ENCODE results near the gene GLRX5. TPM values are rescaled to one million over a fixed set of nuclear protein-coding genes. Genes with fewer than 3 reads are reported as not detected.

Gene GLRX5
- 37.3 and 39.1 TPM in 2 replicates for total RNA-seq

DNA sequence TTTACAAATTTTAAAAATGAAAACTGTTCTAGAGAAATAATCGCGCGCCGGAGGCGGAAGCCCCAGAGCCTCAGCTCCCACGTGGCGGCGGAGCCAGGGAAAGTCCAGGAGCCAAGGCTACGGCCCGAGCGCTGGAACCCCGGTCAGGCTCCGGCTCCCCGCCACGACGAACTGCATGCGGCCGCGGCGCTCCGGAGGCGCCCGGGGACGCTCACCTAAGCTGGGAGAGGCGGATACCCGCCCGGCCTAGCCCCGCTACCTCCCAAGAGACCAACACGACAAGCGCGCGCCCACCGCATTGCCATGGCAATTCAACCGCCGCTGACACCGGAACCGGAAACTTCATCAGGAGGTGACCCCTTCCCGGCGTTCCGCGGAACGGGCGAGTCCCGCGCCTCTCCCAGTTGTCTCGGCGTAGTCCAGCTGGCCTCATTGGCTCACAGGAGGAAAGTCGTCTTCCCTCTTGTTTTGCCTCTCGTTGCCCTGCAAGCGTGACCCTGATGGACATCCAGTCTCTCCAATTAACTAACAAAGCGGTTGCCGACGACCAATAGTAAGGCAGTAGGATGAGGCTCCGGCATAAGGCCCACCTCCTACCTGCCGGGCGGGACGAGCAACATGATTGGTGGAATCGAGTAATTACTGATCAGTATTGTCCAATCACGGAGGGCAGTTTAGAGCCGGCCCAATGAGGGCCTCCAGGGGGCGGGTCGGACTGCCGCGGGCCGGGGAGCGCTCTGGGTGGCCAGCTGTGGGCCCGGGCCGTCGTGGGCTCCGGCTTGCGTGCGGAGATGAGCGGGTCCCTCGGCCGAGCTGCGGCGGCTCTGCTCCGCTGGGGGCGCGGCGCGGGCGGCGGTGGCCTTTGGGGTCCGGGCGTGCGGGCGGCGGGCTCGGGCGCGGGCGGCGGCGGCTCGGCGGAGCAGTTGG lies at the start of gene GLRX5:
Gene GLRX5 (plus strand): TSS at position 752 of the 927 bp plus-strand sequence. CDS start 40 bp downstream, at position 792.
- intact Hi-C loops (cut with micrococcal nuclease): loop anchor here (1.0 to 5.0 kb wide), 8 partner anchors 11 to 1454 kb away; partner anchors contain the start of genes ATG2B, DDX24, DICER1 and GSKIP

DNA sequence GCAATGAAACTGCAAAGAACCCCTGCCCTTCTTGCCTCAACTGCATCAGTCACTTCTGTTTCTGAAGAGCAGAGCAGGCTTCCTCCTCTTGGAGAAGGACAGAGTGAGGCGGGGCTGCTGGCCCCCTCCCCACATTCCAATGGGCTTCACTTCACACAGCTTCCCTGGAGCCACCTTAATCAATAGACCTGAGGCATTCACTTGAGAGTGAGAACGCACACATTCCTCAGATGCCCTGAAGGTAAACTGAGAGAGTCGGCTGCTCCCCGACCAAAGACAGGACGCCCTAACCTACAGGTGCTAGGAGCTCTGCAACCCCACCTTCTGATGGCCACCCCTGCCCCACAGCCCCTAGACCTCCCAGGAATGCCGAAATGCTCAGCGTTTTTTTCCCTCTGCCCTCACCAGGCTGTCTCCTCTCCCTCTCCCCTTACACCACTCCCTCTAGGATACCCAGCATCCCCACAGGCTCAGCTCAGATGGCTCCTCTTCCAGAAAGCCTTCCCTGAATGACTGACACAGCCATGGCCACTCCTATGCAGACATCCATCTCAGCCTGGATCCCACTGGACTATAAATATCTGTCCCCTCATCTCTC lies 49.5 kb upstream of the GLRX5 start:
- intact Hi-C loops (cut with micrococcal nuclease): no loop called here

GRCh38 chr14:95486875-95487668 lies 47.8 kb upstream of the GLRX5 start:
- intact Hi-C loops (cut with micrococcal nuclease): no loop called here

DNA sequence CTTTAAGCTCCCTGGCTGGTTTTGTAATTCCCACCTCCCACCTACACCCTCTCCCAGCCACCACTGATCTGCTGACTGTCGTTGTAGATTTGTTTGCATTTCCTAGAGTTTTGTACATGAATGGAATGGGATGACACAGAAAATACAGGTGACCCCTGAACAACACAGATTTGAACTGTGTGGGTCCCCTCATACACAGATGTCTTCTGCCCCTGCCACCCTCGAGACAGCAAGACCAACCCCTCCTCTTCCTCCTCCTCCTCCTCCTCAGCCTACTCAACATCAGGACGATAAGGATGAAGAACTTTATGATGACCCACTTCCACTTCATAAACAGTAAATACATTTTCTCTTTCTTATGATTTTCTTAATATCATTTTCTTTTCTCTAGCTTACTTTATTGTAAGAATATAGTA lies 47.2 kb upstream of the GLRX5 start:
- intact Hi-C loops (cut with micrococcal nuclease): no loop called here

DNA sequence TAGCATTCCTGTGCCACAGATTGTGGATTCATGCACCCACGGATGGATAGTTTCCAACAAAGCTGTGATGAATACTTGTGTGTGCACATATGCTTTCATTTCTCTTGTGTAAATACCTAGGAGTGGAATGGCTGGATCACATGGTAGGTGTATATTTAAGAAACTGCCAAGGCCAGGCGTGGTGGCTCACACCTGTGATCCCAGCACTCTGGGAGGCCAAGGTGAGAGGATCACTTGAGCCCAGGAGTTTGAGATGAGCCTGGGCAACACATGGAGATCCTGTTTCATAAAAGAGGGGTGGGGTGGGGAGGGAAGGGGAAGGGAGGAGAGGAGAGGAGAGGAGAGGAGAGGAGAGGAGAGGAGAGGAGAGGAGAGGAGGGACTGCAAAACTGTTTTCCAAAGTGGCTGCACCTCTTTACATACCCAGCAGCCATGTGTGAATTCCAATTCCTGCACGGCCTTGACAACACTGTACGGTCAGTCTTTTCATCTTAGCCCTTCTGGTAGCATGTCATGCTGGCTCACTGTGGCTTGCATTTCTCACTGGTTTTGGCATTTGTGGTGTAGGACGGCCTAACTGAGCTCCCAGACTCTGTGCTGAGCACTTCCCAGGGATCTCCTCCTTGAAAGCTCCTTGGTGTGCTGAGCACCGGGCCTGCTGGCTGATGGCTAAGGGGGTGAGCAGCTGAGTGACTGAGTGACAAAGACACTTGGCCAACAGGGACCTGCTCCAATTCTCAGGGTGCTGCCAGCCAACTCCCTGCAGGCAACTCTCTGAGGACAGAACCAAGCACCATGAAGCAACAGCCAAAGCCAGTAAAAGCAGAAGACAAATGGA lies 46.3 kb upstream of the GLRX5 start:
- intact Hi-C loops (cut with micrococcal nuclease): no loop called here

DNA sequence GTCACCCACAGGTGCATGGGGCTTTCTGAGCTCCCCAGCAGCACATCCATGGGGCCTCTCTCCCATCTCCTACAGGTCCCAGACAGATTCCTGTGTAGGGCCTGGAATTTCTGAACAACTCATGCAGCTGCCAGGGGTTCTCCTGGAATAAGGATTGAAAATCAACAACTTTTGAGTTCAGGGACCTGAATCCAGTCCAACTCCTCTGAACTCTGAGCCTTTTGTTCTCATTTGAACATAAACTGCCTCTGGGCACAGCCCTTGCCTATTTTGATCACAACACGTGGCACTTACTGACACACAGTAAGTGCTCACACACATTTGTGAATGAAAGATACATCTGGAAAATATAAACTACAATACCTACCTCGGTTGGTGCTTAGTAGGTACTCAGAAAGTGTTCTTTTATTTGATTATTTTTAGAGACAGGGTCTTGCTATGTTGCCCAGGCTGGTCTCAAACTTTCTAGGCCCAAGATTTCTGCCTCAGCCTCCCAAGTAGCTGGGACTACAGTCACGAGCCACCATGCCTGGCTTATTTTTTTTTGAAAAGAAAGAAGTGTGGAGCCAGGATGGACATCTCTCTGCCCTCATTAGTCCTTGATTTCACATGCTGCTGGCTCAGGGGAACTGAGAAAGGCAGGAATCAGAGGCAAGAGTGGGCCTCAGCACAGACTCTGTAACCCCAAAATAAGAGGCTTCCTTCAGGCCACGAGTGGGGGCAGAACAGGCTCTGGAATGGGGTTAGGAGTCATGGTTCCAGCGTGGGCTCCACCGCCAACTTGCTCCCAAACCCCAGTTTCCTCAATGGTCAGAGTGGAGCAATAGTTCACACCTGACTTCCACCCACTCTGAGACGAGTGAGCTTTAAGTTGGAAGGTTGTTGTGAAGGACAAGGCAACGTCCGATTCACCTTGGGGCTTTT lies 45.4 kb upstream of the GLRX5 start:
- intact Hi-C loops (cut with micrococcal nuclease): no loop called here

- intact Hi-C loops (cut with micrococcal nuclease): no loop called here
Observed at GRCh38 chr14:95490138-95490509, 44.7 kb upstream of the GLRX5 start.

- intact Hi-C loops (cut with micrococcal nuclease): no loop called here
Observed at GRCh38 chr14:95490727-95491451, 44.0 kb upstream of the GLRX5 start.

DNA sequence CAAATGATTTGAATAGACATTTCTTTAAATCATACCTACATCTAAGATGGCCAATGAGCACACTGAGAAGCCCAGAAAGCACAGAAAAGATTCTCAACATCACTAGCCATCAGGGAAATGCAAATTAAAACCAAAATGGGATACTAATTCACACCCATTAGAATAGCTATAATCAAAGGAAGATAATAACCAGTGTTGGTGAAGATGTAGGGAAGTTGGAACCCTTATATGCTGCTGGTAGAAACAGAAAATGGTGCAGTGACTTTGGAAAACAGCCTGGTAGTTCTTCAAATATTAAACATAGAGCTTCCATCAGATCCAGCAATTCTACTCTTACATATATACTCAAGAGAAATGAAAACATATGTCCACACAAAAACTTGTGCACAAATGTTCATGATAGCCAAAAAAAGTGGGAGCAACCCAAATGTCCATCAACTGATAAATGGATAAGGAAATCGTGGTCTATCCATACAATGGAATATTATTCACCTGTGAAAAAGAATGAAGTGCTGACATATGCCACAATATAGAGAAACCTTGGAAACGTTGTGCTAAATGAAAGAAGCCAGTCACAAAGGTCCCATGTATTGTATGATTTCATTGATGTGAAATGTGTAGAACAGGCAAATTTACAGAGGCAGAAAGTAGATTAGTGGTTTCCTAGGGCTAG lies 42.8 kb upstream of the GLRX5 start:
- intact Hi-C loops (cut with micrococcal nuclease): no loop called here

DNA sequence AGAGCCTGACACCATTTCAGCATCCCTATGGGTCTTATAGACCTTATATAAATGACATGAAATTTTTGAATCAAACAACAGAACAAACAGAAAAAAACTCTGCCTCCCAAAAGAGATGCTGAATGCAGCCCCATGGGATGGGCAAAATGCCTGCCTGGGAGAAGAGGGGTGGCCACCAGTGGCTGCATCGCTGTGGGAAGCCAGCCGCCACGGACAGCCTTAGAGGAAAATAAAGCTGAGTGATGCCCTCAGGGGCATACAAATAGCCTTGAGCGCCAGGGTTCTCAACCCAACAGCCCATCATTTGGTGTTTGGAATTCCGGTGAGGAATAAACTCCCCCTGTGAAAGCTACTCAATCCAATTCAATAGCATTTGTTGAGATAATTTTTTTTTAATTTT lies 41.3 kb upstream of the GLRX5 start:
- intact Hi-C loops (cut with micrococcal nuclease): no loop called here

DNA sequence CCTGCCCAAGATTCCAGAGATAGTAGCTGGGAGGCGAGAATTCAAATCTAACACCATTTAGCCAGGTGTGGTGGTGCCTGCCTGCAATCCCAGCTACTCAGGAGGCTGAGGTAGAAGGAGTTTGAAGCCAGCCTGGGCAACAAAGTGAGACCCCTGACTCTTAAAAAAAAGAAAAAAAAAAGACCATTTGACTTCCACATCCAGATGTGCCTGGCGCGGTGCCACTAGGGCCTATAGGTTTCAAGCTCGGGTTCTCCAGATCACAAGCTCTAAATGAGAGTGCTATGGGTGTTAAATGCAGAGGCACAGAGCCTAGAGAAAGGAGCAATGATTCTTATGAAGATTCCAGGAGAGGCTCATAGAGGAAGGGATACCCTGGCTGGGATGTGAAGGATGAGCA lies 40.9 kb upstream of the GLRX5 start:
- intact Hi-C loops (cut with micrococcal nuclease): no loop called here

DNA sequence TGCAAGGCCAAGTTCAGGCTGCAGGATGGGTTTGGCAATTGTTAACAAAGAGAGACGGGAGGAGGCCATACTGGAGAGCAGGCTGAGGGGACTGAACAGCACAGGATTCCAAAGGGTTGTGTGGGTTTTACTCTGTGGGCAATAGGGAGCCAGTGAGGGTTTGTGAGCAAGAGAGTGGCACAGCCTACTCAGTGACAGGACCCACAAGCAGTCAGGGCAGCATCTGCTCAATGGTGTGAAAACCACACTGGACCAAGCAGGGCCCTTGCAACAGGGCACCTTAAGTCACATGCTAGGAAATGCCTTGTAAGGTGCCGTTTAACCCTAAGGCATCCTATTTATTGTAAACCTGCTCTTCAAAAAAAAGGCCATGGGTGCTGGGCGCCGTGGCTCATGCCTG lies 40.4 kb upstream of the GLRX5 start:
- intact Hi-C loops (cut with micrococcal nuclease): no loop called here

DNA sequence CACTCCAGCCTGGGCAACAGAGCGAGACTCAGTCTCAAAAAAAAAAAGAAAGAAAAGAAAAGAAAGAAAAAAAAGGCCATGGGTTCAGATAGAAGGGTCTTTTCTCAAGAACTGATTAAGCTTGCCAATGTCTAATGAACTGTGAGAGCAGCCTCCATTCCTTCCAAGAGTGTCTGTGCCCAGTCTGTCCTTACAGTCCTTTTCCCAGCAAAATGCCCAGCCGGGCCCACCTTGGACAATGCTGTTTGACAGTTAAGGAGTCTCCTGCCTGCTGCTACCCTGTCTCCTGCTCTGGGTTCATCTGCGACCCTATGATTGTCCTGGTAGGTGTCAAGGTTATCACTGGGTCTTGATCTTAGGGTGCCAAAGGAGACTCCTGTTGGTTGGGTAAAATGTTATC lies 39.8 kb upstream of the GLRX5 start:
- intact Hi-C loops (cut with micrococcal nuclease): no loop called here

GRCh38 chr14:95495538-95496025 lies 39.3 kb upstream of the GLRX5 start:
- intact Hi-C loops (cut with micrococcal nuclease): loop anchor here (2.0 kb wide), 1 partner anchor 31 kb away; no protein-coding TSS in a partner anchor

GRCh38 chr14:95496111-95496681 lies 38.7 kb upstream of the GLRX5 start:
- intact Hi-C loops (cut with micrococcal nuclease): loop anchor here (2.0 kb wide), 1 partner anchor 31 kb away; no protein-coding TSS in a partner anchor

DNA sequence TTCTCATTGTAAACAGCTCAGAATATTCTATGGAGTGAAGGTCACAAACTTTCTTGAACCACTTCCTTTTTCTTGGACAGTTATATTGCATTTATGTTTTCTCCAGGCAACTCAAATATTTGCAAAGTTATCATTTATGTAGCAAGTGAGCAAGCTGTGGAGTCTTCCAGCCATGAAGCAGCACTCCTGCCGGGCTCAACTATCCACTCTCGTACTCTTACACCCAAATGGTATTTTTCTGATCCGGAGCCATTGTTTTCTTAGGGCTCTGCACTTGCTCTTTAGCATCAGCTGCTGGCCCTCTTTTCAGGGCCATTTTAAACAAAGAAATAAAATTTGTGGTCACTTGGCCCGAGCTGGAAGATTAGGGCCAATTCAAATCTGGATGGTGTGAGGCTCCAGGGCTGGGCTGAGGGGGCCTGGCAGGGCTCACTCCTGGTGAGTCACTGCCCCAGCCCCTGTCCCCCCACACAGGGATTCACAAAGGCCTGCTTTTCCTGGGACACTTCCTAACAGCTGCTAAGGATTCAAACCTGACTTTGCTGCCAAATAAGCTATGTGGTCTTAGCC lies 38.1 kb upstream of the GLRX5 start:
- intact Hi-C loops (cut with micrococcal nuclease): loop anchor here (2.0 kb wide), 1 partner anchor 30 kb away; no protein-coding TSS in a partner anchor

DNA sequence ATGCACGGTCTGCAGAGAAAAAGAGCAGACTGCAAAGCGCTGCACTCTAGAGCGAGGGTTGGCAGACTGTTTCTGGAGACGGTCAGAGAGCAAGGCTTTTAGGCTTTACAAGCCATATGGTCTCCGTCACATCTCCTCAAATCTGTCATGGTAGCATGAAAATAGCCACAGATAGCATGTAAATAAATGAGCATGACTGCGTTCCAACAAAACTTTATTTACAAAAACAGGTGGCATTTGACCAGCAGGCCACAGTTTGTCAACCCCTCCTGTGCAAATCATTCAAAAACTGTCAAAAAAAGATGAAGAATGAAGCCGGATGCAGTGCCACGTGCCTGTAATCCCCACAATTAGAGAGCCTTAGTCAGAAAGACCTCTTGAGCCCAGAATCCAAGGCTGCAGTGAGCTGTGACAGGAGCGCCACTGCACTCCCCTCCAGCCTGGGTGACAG lies 37.3 kb upstream of the GLRX5 start:
- intact Hi-C loops (cut with micrococcal nuclease): loop anchor here (2.0 kb wide), 1 partner anchor 29 kb away; no protein-coding TSS in a partner anchor

Data from T-helper 2 cell treated with Interferon-gamma antibody and Interleukin-4, amounts not matched to agents 100 ng/mL and 5 ng/mL, for 36 hours (primary cell).